Right renal pelvis (tissue), 4 donors: ENCODE results near the gene SOX14. TPM values are rescaled to one million over a fixed set of nuclear protein-coding genes. Genes with fewer than 3 reads are reported as not detected.

Source experiments
- polyA plus RNA-seq, 4 donors: library from polyadenylated mRNA; unstranded; fragments of 120-200 nt; gene quantifications; one replicate each; pipeline ENCODE4 v1.2.1, GENCODE V29; 2013; ENCODE audit not compliant: insufficient read length in 4 of 4

Gene SOX14
- polyA plus RNA-seq, 4 donors = not detected

Other genes starting within 250 kb of the SOX14 start
- gene CLDN18, start 245.8 kb downstream of the SOX14 start, polyA plus RNA-seq = 1 to 10 TPM in 2 of 4 donors, under 1 TPM in 2; 0.64 to 1.6 (median 1.2) TPM